Cardiac fibroblast (primary cell): ENCODE data around the gene CDK5RAP3.
A peak's percentile ranks its signal among the peaks of the same experiment; 100 is the strongest.

Source experiments
- DNase-seq, 2 donors: peaks; one replicate each; pipeline versions ENCODE4 v3.0.0 to v3.0.0-alpha.2; 2010; ENCODE audit warnings: low read depth in 2 of 2
- H3K4me3 ChIP-seq, 2 donors: replicated peaks in 1 of 2; 1 replicate in 1 of 2; 2 replicates in 1 of 2; pipeline ENCODE4 v1.5.1; 2011; ENCODE audit warnings: low read depth in 2 of 2, low read length in 2 of 2, mild to moderate bottlenecking in 2 of 2, moderate library complexity in 1 of 2
- TF ChIP-seq, protein P1 (sequence below): IDR thresholded peaks from one replicate; pipeline ENCODE4 v1.5.1; 2011; ENCODE audit warnings: low read depth, mild to moderate bottlenecking, low read length, inconsistent platforms

Gene CDK5RAP3

DNA sequence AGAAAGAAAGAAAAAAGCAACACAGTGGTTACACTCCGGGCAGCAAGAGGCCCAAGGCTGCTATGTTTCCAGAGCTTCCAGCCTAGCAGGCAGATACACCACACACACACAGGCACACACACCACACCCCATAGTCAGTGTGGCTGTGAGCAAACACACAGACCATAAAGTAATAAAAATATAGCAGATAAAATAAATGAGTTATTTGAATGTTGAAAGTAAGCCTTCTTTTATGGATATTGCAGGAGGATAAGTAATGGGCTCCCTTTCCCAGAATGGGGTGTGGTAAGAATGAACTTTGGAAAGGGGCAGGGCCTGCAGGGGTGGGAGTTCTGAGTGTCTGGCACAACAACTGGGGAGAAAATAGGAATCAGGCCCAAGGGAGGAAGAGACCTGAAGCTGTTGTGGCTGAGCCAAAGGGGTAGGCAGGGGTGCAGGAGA lies 4.8 kb upstream of the CDK5RAP3 start:
- H3K4me3 ChIP-seq, result no peak overlapping the region
- peak in 1 of 2 donors; percentile 35 for DNase-seq
- TF ChIP-seq, protein P1, sequence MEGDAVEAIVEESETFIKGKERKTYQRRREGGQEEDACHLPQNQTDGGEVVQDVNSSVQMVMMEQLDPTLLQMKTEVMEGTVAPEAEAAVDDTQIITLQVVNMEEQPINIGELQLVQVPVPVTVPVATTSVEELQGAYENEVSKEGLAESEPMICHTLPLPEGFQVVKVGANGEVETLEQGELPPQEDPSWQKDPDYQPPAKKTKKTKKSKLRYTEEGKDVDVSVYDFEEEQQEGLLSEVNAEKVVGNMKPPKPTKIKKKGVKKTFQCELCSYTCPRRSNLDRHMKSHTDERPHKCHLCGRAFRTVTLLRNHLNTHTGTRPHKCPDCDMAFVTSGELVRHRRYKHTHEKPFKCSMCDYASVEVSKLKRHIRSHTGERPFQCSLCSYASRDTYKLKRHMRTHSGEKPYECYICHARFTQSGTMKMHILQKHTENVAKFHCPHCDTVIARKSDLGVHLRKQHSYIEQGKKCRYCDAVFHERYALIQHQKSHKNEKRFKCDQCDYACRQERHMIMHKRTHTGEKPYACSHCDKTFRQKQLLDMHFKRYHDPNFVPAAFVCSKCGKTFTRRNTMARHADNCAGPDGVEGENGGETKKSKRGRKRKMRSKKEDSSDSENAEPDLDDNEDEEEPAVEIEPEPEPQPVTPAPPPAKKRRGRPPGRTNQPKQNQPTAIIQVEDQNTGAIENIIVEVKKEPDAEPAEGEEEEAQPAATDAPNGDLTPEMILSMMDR, result no peak

DNA sequence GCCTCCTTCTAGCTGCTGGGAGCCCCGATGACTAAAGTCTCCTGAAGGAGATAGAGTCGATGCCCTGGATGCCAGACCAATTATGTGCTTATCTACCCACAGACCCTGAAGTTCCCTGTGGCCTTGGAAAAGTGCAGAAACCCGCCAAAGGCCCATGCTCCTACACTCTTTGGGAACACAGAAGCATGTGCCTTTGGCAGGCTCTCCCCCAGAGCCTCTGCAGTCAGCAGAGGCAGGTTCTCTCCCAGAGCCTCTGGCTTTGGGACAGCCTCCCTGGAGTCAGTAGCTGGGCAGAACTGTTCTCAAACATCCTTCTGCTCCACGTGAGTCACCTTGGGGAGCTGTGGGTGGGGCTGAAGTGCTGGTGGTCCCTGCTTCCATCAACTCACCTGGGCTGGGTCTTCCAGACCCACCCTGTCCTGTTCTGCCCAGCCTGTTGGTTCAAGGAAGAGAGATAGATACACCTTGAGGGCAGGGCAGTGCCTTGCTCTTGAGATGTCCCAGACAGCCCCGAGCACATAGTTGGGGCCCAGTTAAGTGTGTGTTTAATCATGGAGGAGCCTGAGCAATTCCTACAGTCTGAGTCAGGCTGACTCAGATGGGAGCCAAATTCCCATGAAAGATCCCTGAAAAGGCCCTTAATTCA lies 3.2 kb upstream of the CDK5RAP3 start:
- H3K4me3 ChIP-seq, result no peak overlapping the region
- DNase-seq, result peak; percentile 66 to 90
- TF ChIP-seq, protein P1, result no peak

DNA sequence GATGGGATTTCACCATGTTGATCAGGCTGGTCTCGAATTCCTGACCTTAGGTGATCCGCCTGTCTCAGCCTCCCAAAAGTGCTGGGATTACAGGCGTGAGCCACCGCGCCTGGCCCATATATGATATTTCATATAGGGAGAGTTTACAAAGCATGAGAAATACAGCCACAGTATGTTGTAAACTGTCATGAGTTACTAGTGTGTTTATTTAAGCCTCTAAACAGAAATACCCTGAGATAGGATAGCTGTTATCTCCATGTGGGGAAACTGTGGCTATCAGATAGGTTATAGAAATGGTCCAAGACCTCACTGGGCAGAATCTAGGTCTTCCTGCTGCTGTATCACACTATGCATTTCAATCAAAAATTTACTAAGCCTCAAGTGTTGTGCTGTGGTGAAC lies 2.1 kb upstream of the CDK5RAP3 start:
- H3K4me3 ChIP-seq, result no peak overlapping the region
- TF ChIP-seq, protein P1, result no peak
- no peak for DNase-seq

DNA sequence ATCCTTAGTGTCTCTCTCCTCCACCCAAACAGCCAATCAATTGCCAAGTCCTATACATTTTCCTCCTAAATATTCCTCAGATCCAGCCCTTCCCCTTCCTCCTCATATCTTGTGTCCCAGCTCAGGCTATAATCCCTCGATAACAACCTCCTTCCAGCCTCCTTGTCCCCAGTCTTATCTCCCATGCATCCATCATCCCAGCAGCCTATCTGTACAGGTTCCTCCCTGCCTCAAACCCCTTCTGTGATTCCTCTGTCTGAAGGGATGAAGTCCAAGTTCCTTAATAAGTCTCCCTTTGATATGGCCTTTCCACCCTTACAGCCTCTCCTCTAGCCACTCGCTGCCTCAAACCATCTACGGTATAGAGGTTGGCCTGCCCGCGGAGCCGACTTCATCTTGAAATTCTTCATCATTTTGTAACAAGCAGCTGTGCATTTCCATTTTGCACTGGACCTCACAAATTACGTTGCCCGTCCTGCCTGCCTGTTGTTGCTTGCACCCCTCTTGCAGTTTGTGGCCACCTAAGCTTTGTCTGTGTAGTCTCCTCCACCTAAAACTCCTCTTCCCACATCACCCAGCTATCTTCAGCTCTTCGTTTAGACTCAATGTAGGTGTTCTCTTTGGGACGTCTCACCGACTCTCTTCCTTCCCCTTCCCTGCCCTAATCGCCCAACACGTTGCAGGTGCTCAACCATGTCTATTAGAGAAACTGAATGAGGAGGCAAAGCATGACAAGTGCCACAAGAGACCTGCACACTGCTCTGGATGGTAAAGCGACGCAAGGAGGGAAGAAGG lies 786 bp upstream of the CDK5RAP3 start:
- peak overlapping the region in 1 of 2 donors; percentile 33 for H3K4me3 ChIP-seq
- TF ChIP-seq, protein P1, result no peak

DNA sequence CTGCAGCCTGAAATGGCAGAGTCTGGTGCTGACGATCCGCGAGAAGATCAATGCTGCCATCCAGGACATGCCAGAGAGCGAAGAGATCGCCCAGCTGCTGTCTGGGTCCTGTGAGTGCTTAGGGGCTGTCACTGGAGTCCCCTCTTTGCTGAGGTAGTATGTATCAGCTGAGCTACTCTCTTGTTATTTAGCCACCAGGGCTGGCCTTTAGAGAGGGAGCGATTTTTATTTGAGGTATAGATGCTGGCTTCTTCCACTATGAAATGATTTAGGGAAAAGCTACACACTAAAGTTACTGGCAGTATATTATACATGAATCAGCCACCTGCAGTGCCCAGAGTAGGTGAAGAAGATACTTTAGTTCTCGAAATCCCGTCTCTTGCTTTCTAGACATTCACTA lies 2.6 kb downstream of the CDK5RAP3 start:
- TF ChIP-seq, protein P1, result no peak
- H3K4me3 ChIP-seq, result no peak overlapping the region
- no peak for DNase-seq

More for the DNA sequence above, 786 bp upstream of the CDK5RAP3 start:
- DNase-seq, result no peak

DNA sequence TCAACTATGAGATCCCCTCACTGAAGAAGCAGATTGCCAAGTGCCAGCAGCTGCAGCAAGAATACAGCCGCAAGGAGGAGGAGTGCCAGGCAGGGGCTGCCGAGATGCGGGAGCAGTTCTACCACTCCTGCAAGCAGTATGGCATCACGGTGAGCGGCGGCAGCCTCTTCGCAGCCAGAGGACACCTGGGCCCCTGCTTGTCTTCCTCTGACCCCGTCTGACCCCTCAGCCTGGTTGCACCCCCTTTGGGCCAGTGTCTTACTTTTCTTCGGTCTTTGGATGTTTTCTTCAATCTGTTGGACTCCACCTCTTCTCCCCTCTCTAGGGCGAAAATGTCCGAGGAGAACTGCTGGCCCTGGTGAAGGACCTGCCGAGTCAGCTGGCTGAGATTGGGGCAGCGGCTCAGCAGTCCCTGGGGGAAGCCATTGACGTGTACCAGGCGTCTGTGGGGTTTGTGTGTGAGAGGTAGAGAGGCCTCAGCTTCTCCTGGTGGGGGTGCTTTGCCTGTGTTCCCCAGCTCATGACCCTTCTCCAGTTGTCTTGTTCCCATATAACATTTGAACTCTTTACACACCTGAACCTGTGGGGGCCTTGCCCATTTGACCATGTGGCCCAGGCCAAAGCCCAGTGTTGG lies 4.4 kb downstream of the CDK5RAP3 start:
- TF ChIP-seq, protein P1, result no peak
- no peak overlapping the region for H3K4me3 ChIP-seq
- DNase-seq, result no peak
